ENCODE results near the gene PLEKHM3.
"Not testable (repeated sequence)": the region's sequence is repeated elsewhere in the genome, so short reads cannot be mapped to it uniquely, and the experiment has no call there.

PLEKHM3 gene

DNA sequence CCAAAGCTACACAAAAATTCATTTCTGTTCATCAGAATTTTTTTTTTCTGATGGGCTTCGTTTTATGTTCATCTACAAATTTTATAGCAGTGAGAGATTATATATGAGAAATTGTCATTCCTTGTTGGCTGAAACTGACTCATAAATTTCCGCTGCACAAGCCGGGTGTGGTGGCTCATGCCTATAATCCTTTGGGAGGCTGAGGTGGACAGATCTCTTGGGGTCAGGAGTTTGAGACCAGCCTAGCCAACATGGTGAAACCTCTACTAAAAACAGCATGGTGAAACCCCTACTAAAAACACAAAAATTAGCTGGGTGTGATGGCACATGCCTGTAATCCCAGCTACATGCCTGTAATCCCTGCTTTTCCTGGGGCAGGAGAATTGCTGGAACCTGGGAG, 72.0 kb downstream of the PLEKHM3 start:
- no peak for DNase-seq (ENCODE audit: low read depth, low spot score)
- no peak overlapping the region for H3K9ac ChIP-seq (ENCODE audit: insufficient read length, low read depth)
- H3K36me3 ChIP-seq (ENCODE audit: insufficient read depth, insufficient read length, low read length) = no peaks in the 10 kb centered on the region
- H3K4me1 ChIP-seq (ENCODE audit: insufficient read depth, insufficient read length) = no peaks in the 10 kb centered on the region
- no peak for TF ChIP-seq YY1 (IDR thresholded peaks at IDR 0.05; ENCODE audit: insufficient read depth, insufficient read length)
- no peak for TF ChIP-seq SUZ12 (IDR thresholded peaks at IDR 0.05; ENCODE audit: extremely low read depth, insufficient read depth, insufficient read length)
- no peak for TF ChIP-seq ZNF274 (IDR thresholded peaks at IDR 0.05; ENCODE audit: low read depth, low read length)
- no peaks in the 10 kb centered on the region for H3K27me3 ChIP-seq (ENCODE audit: insufficient read depth, insufficient read length)
- no peaks in the 10 kb centered on the region for H3K9me3 ChIP-seq (ENCODE audit: insufficient read depth, low read length)
- no peak overlapping the region for H3K4me3 ChIP-seq (ENCODE audit: insufficient read length, low read depth)

DNA sequence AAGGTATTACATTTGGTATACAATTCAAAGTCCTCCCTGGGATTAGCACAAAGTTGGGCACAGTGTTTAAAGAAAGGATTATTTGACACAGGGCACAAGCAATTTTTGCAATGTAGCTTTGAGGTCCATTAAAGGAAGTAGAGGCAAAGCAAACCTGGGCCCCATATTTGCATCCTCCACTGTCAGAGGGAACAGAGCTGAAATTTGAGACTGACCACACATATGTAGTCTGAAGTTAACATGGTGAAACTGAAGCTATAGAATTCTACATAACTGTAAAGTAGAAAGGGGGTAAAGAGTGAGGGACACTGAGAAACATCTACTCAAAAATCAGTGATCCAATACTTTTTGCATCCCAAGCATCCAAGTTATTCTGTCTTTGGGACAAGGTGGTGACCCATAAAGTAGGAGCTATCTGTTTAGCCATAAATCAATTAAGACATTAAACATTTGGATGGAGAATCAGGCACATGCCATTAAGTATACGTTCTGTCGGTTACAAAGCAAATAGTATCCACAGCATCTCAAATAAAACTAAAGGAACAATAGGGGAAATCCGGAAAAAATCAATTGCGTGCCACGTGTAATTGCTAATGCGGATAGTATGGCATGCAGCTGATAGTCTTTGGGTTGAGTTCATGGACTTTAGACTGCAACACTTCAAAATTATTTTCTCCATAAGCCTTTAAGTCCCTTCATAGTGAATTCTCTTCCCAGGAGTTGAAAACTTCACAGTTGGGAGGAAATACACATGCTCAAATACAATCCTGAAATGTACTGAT, 72.6 kb downstream of the PLEKHM3 start:
- no peak overlapping the region for H3K9ac ChIP-seq (ENCODE audit: insufficient read length, low read depth)
- no peak overlapping the region for H3K4me3 ChIP-seq (ENCODE audit: insufficient read length, low read depth)
- H3K4me1 ChIP-seq (ENCODE audit: insufficient read depth, insufficient read length) = no peaks in the 10 kb centered on the region
- TF ChIP-seq ZNF274 (IDR thresholded peaks at IDR 0.05; ENCODE audit: low read depth, low read length) (no peak), YY1 (IDR thresholded peaks at IDR 0.05; ENCODE audit: insufficient read depth, insufficient read length) (no peak), SUZ12 (IDR thresholded peaks at IDR 0.05; ENCODE audit: extremely low read depth, insufficient read depth, insufficient read length) (no peak)
- H3K9me3 ChIP-seq (ENCODE audit: insufficient read depth, low read length) = no peaks in the 10 kb centered on the region
- no peaks in the 10 kb centered on the region for H3K27me3 ChIP-seq (ENCODE audit: insufficient read depth, insufficient read length)
- no peaks in the 10 kb centered on the region for H3K36me3 ChIP-seq (ENCODE audit: insufficient read depth, insufficient read length, low read length)
- DNase-seq (ENCODE audit: low read depth, low spot score) = no peak

DNA sequence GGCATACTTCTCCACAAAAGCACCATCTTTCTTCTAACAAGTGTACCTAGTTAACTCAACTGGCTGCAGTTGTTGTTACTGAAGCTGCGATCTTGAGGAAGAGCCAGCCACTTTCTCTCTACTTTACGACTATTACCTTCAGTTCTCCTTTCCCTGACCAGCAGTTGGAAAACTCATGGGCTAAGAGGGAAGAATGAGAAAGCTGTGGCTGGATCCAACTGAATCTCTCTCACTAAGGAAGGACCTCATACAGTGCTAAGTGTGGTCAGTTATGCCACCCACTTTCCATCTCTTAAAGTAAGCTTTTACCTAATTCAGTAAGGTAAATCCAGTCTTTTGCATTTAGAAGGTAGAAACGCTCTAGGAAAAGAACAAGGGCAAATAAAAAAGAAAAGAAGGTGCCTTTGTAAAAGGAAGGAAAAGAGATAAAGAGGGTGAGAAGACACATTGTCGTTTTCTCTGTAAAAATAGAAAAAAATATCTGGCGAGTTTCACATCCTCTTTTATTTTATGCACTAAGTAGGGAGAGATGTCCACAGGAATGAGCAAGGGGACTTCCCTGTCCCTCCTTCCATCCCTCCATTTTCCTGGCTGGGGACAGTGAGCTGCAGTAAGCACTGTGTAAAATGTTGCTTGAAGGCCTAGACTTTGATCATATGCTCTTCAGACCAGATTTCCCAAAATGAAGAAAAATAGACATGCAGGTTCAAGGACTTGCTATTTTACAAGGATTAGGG, 73.4 kb downstream of the PLEKHM3 start:
- H3K27me3 ChIP-seq (ENCODE audit: insufficient read depth, insufficient read length) = no peaks in the 10 kb centered on the region
- TF ChIP-seq SUZ12 (IDR thresholded peaks at IDR 0.05; ENCODE audit: extremely low read depth, insufficient read depth, insufficient read length) = no peak
- no peak for TF ChIP-seq YY1 (IDR thresholded peaks at IDR 0.05; ENCODE audit: insufficient read depth, insufficient read length)
- no peak for TF ChIP-seq ZNF274 (IDR thresholded peaks at IDR 0.05; ENCODE audit: low read depth, low read length)
- no peaks in the 10 kb centered on the region for H3K9me3 ChIP-seq (ENCODE audit: insufficient read depth, low read length)
- H3K4me1 ChIP-seq (ENCODE audit: insufficient read depth, insufficient read length) = no peaks in the 10 kb centered on the region
- no peak for DNase-seq (ENCODE audit: low read depth, low spot score)
- H3K4me3 ChIP-seq (ENCODE audit: insufficient read length, low read depth) = no peak overlapping the region
- no peaks in the 10 kb centered on the region for H3K36me3 ChIP-seq (ENCODE audit: insufficient read depth, insufficient read length, low read length)
- no peak overlapping the region for H3K9ac ChIP-seq (ENCODE audit: insufficient read length, low read depth)

DNA sequence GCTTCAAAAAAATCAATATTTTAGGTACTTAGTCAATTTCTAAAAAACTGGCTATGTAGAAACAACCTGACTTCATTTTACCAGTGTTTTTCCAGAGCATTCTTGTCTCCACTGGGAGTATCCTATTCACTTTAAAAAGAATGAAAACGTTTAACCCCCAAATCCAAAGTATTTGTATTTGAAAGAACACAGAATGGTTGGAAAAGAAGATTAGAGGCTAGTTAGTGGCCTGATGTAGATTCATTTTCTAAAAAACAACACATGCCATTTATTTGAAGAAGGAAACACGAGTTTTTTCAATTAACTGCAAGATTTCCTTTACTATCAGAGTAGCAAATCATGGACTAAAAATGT, 74.6 kb downstream of the PLEKHM3 start:
- no peaks in the 10 kb centered on the region for H3K36me3 ChIP-seq (ENCODE audit: insufficient read depth, insufficient read length, low read length)
- TF ChIP-seq YY1 (IDR thresholded peaks at IDR 0.05; ENCODE audit: insufficient read depth, insufficient read length) (no peak), SUZ12 (IDR thresholded peaks at IDR 0.05; ENCODE audit: extremely low read depth, insufficient read depth, insufficient read length) (no peak), ZNF274 (IDR thresholded peaks at IDR 0.05; ENCODE audit: low read depth, low read length) (no peak)

DNA sequence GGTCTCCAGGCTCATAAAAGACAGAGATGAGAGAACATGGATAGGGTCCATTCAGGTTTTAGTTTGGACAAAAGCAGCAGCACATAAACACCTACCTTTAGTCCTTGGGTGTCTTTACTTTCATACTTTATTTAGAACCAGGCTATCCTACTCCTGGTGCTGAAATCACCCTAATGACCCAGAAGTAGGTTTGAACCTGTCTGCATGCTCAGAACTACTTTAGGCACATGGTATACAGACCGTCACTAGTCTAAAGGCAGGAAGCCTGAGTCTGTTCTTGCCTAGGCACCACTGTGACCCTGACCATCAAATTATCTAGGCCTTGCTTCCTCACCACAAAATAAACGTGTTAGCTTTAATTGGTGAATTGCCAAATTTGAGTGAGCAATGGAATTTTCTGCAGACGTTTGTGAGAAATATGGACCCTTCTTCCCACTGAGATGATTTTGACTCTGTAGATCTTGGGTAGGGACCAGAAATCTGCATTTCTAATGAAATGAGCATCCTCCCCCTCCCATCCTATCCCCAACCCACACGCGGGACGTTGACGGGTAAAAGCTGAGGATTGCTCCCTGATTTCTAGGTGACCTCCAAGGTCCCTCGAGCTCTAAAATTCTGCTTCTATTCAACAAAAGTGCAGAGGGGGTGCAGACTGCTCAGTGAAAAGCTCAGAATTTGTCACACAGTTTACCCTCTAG, 75.1 kb downstream of the PLEKHM3 start:
- TF ChIP-seq YY1 (IDR thresholded peaks at IDR 0.05; ENCODE audit: insufficient read depth, insufficient read length) (no peak), SUZ12 (IDR thresholded peaks at IDR 0.05; ENCODE audit: extremely low read depth, insufficient read depth, insufficient read length) (no peak), ZNF274 (IDR thresholded peaks at IDR 0.05; ENCODE audit: low read depth, low read length) (no peak)
- Histone ChIP-seq H3K9me3 (ENCODE audit: insufficient read depth, low read length) (no peaks in the 10 kb centered on the region), H3K4me1 (ENCODE audit: insufficient read depth, insufficient read length) (no peaks in the 10 kb centered on the region), H3K4me3 (ENCODE audit: insufficient read length, low read depth) (no peak overlapping the region), H3K27me3 (ENCODE audit: insufficient read depth, insufficient read length) (no peaks in the 10 kb centered on the region), H3K36me3 (ENCODE audit: insufficient read depth, insufficient read length, low read length) (no peaks in the 10 kb centered on the region), H3K9ac (ENCODE audit: insufficient read length, low read depth) (no peak overlapping the region)
- no peak for DNase-seq (ENCODE audit: low read depth, low spot score)

More for the DNA sequence above, 74.6 kb downstream of the PLEKHM3 start:
- no peaks in the 10 kb centered on the region for H3K27me3 ChIP-seq (ENCODE audit: insufficient read depth, insufficient read length)
- DNase-seq (ENCODE audit: low read depth, low spot score) = peak; percentile 39
- H3K4me1 ChIP-seq (ENCODE audit: insufficient read depth, insufficient read length) = no peaks in the 10 kb centered on the region
- H3K9ac ChIP-seq (ENCODE audit: insufficient read length, low read depth) = no peak overlapping the region
- no peak overlapping the region for H3K4me3 ChIP-seq (ENCODE audit: insufficient read length, low read depth)
- no peaks in the 10 kb centered on the region for H3K9me3 ChIP-seq (ENCODE audit: insufficient read depth, low read length)

DNA sequence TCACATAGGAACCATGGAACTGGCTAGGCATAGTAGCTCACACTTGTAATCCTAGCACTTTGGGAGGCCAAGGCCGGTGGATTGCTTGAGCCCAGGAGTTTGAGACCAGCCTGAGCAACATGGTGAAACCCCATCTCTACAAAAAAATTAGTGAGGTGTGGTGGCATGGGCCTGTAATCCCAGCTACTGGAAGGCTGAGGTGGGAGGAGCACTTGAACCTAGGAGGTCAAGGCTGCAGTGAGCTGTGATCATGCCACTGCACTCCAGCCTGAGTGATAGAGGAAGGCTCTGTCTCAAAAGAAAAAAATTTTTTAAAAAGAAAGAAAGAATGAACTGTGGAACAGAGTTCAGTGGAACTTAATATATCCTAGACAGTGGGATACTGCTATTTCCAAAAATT, 76.1 kb downstream of the PLEKHM3 start:
- not testable (repeated sequence) for H3K9ac ChIP-seq (ENCODE audit: insufficient read length, low read depth); DNase-seq (ENCODE audit: low read depth, low spot score); H3K27me3 ChIP-seq (ENCODE audit: insufficient read depth, insufficient read length); H3K4me3 ChIP-seq (ENCODE audit: insufficient read length, low read depth); H3K9me3 ChIP-seq (ENCODE audit: insufficient read depth, low read length); H3K36me3 ChIP-seq (ENCODE audit: insufficient read depth, insufficient read length, low read length); H3K4me1 ChIP-seq (ENCODE audit: insufficient read depth, insufficient read length)

DNA sequence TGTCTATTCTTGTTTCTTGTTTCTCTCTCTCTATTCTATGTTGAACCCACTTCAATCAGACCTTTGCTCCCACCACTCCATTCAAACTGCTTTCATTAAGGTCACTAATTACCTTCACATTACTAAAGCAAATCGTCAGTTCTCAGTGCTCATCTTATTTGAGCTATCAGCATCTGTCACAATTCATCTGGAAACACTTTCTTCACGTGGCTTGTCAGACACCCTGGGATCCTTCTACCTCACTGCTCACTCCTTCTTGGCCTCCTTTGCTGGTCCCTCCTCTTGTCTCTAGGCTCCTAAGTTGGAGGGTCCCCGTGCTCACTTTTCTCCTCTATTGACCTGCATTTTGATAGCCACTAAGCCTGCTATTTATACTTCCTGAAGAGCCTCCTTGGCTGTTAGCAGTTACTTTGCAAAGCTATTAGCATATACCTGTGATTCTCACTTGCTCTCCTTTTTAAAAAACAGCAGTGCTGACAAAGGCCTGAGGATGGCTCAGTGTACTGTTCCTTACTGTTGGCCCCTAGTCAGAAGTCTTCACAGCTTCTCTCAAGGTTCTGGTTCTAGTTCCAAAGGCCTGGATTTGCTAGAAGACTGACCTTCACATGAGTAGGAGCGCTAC, 80.2 kb downstream of the PLEKHM3 start:
- H3K27me3 ChIP-seq (ENCODE audit: insufficient read depth, insufficient read length) = no peaks in the 10 kb centered on the region
- H3K9me3 ChIP-seq (ENCODE audit: insufficient read depth, low read length) = no peaks in the 10 kb centered on the region
- H3K4me3 ChIP-seq (ENCODE audit: insufficient read length, low read depth) = no peak overlapping the region
- TF ChIP-seq YY1 (IDR thresholded peaks at IDR 0.05; ENCODE audit: insufficient read depth, insufficient read length) (no peak), ZNF274 (IDR thresholded peaks at IDR 0.05; ENCODE audit: low read depth, low read length) (no peak), SUZ12 (IDR thresholded peaks at IDR 0.05; ENCODE audit: extremely low read depth, insufficient read depth, insufficient read length) (no peak)
- no peaks in the 10 kb centered on the region for H3K36me3 ChIP-seq (ENCODE audit: insufficient read depth, insufficient read length, low read length)
- no peaks in the 10 kb centered on the region for H3K4me1 ChIP-seq (ENCODE audit: insufficient read depth, insufficient read length)
- no peak for DNase-seq (ENCODE audit: low read depth, low spot score)
- H3K9ac ChIP-seq (ENCODE audit: insufficient read length, low read depth) = no peak overlapping the region
